PFSK-1 (cell line): Measurements from ENCODE around the gene SLX9.

Experiments
- FOXP2 ChIP-seq: optimal IDR thresholded peaks from 2 replicates; pipeline ENCODE3; 2011; ENCODE audit warnings: borderline replicate concordance, control low read depth, inconsistent platforms; ENCODE audit not compliant: insufficient read depth; ENCODE audit errors: extremely low read length, extremely low read depth
- POLR2AphosphoS5 ChIP-seq: IDR thresholded peaks from 2 replicates; pipeline ENCODE4 v1.6.1; 2012; ENCODE audit warnings: low read depth, mild to moderate bottlenecking, control low read depth, low read length, moderate library complexity
- REST ChIP-seq, 2 experiments: IDR thresholded peaks; 2 replicates each; pipeline versions ENCODE4 v1.6.1 to v1.8.0; 2011 to 2012; ENCODE audit warnings: low read depth in 2 of 2, low read length in 2 of 2, control low read depth in 1 of 2, inconsistent platforms in 1 of 2, mild to moderate bottlenecking in 1 of 2, moderate library complexity in 1 of 2; ENCODE audit not compliant: insufficient read depth in 1 of 2
- SIN3A ChIP-seq: IDR thresholded peaks from 2 replicates; pipeline ENCODE4 v1.6.1; 2012; ENCODE audit warnings: mild to moderate bottlenecking, low read length, moderate library complexity, borderline replicate concordance; ENCODE audit not compliant: insufficient read depth
- TAF1 ChIP-seq: IDR thresholded peaks from 2 replicates; pipeline ENCODE4 v1.6.1; 2012; ENCODE audit warnings: low read length, control low read depth, borderline replicate concordance; ENCODE audit not compliant: insufficient read depth

SLX9 gene

GRCh38 chr21:44984792-44985440 is 45.1 kb downstream of the SLX9 start:
- TF ChIP-seq SIN3A (no peak), REST (IDR thresholded peaks at IDR 0.05; ENCODE audit: insufficient read depth in 1 of 2, low read depth in 2 of 2, low read length in 2 of 2) (no peak), POLR2AphosphoS5 (no peak), FOXP2 (no peak), TAF1 (no peak)

GRCh38 chr21:44985441-44986401 is 45.9 kb downstream of the SLX9 start:
- TF ChIP-seq REST (IDR thresholded peaks at IDR 0.05; ENCODE audit: insufficient read depth in 1 of 2, low read depth in 2 of 2, low read length in 2 of 2) (no peak), FOXP2 (no peak), TAF1 (no peak), SIN3A (no peak), POLR2AphosphoS5 (no peak)

GRCh38 chr21:44986471-44987291 is 46.9 kb downstream of the SLX9 start:
- TF ChIP-seq REST (IDR thresholded peaks at IDR 0.05; ENCODE audit: insufficient read depth in 1 of 2, low read depth in 2 of 2, low read length in 2 of 2) (no peak), FOXP2 (no peak), SIN3A (no peak), POLR2AphosphoS5 (no peak), TAF1 (no peak)

- no peak for TF ChIP-seq TAF1
- no peak for TF ChIP-seq REST (IDR thresholded peaks at IDR 0.05; ENCODE audit: insufficient read depth in 1 of 2, low read depth in 2 of 2, low read length in 2 of 2)
- TF ChIP-seq FOXP2, result no peak
- TF ChIP-seq POLR2AphosphoS5, result no peak
- TF ChIP-seq SIN3A, result no peak
Observed at GRCh38 chr21:44987301-44987885, 47.6 kb downstream of the SLX9 start.
